HG02759 (cell line): ENCODE data around the gene FFAR3.

Source experiments
- ATAC-seq: cut with Tn5 transposase; IDR thresholded peaks from one replicate; pipeline ENCODE4 v1.9.1; 2021; ENCODE audit warnings: mild to moderate bottlenecking, moderate library complexity; ENCODE audit not compliant: unreplicated experiment

The FFAR3 gene

GRCh38 chr19:35329323-35329722 lies 28.9 kb upstream of the FFAR3 start:
- ATAC-seq: no peak

- peak; percentile 65 for ATAC-seq
Observed at GRCh38 chr19:35330475-35330874, 27.8 kb upstream of the FFAR3 start.

DNA sequence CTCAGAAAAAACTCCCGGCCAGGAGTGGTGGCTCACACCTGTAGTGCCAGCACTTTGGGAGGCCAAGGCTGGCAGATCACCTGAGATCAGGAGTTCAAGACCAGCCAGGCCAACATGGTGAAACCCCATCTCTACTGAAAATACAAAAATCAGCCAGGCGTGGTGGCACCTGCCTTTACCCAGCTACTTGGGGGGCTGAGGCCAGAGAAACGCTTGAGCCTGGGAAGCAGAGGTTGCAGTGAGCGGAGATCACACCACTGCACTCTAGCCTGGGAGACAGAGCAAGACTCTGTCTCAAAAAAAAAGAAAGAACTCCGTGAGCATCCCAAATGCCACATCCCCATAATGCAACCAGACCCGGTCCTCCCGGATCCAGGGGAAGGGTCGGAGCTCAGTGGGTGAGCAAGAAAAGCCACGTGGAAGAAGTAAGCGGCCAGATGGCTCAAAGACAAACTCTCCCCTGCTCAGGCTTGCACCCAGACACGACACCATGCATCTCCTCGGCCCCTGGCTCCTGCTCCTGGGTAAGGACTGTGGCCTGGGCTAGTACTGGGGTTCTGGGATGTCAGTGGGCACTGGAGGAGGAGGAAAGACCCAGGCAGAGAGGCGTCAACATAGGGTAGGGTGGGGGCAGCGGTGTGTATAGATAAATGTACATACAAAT lies 26.6 kb upstream of the FFAR3 start:
- ATAC-seq: no peak

DNA sequence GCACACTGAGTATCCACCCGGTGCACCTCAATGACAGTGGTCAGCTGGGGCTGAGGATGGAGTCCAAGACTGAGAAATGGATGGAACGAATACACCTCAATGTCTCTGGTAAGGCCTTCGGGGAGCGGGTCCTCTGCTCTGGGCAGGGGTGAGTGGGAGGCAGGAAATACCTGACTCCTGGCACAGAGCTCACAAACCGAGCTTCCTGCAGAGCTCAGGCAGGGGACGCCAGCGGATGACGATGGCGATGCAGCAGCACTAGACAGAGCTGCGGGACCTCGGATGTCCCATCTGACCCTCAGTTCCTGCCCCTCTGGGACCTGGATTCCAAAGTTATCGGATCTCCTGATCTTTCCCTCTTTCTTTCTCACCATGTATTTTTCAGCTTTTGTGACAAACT lies 25.4 kb upstream of the FFAR3 start:
- no peak for ATAC-seq

- no peak for ATAC-seq
Observed at GRCh38 chr19:35334144-35334753, 24.0 kb upstream of the FFAR3 start.

GRCh38 chr19:35336166-35336955 lies 21.9 kb upstream of the FFAR3 start:
- no peak for ATAC-seq

- ATAC-seq: no peak
Observed at GRCh38 chr19:35337097-35337983, 20.9 kb upstream of the FFAR3 start.

DNA sequence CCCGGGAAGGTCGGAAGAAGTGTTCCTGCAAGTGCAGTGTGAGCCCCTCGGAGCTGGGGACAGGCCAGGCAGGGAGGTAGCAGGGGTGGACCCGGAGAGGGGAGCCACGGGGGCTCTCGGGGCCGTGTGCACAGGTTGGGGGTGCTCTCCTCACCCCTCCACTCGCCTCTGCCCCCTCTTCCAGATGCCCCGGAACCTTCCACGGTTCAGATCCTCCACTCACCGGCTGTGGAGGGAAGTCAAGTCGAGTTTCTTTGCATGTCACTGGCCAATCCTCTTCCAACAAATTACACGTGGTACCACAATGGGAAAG lies 20.3 kb upstream of the FFAR3 start:
- no peak for ATAC-seq

GRCh38 chr19:35340431-35340830 lies 17.8 kb upstream of the FFAR3 start:
- no peak for ATAC-seq

- ATAC-seq: no peak
Observed at GRCh38 chr19:35341006-35341405, 17.3 kb upstream of the FFAR3 start.

DNA sequence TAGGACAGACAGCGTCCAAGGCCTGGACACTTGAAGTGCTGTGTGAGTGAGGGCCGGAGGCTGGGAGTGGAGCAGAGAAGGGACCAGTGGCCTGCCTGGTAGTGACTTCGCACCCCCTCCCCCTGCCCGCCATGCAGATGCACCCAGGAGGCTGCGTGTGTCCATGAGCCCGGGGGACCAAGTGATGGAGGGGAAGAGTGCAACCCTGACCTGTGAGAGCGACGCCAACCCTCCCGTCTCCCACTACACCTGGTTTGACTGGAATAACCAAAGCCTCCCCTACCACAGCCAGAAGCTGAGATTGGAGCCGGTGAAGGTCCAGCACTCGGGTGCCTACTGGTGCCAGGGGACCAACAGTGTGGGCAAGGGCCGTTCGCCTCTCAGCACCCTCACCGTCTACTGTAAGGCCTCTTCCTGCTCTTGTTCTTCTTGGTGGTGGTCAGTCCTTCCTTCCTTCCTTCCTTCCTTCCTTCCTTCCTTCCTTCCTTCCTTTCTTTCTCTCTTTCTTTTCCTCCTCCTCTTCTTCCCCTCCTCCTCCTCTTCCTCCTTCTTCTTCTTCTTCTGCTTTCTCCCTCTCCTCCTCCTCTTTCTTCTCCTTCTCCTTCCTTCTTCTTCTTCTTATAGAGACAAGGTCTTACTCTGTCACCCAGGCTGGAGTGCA lies 16.6 kb upstream of the FFAR3 start:
- ATAC-seq: no peak

- ATAC-seq: no peak
Observed at GRCh38 chr19:35342430-35342829, 15.8 kb upstream of the FFAR3 start.

- ATAC-seq: no peak
Observed at GRCh38 chr19:35344511-35345031, 13.7 kb upstream of the FFAR3 start.

DNA sequence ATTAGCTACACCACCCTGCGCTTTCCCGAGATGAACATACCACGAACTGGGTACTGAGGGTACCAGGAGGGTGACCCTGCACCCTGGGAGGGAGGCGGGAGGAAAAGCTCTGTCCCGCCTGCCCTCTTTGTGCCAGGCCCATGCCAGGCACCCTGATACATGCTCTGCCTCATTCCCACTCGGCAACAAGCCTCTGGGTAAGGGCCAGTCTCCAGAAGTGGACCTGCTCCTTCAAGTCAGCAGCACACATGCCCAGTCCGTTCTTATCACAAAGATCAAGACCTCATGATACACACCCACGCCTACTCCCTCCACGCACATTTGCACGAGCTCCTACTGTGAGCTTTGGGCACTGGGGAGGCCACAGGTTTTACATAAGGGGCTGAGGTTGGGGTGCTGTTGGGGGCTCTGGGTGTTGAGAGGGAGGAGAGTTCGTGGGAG lies 12.6 kb upstream of the FFAR3 start:
- ATAC-seq: no peak

DNA sequence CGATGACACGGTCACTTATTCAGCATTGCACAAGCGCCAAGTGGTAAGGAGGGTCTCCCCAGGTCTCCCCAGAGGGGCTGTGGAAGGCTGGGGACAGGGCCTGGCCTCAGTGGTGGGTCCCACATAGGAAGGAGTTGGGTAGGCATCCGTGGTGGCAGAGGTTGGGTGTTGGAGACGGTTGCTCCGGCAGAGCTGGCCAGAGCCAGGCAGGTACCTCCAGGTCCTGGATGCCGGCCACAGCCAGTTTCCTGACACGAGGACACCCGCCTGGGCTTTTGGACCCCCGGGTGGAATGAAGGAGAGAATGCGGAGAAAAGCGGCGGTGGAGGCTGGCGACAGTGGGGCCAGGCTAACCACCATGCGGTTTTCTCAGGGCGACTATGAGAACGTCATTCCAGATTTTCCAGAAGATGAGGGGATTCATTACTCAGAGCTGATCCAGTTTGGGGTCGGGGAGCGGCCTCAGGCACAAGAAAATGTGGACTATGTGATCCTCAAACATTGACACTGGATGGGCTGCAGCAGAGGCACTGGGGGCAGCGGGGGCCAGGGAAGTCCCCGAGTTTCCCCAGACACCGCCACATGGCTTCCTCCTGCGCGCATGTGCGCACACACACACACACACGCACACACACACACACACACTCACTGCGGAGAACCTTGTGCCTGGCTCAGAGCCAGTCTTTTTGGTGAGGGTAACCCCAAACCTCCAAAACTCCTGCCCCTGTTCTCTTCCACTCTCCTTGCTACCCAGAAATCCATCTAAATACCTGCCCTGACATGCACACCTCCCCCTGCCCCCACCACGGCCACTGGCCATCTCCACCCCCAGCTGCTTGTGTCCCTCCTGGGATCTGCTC lies 11.8 kb upstream of the FFAR3 start:
- ATAC-seq: peak; percentile 35

DNA sequence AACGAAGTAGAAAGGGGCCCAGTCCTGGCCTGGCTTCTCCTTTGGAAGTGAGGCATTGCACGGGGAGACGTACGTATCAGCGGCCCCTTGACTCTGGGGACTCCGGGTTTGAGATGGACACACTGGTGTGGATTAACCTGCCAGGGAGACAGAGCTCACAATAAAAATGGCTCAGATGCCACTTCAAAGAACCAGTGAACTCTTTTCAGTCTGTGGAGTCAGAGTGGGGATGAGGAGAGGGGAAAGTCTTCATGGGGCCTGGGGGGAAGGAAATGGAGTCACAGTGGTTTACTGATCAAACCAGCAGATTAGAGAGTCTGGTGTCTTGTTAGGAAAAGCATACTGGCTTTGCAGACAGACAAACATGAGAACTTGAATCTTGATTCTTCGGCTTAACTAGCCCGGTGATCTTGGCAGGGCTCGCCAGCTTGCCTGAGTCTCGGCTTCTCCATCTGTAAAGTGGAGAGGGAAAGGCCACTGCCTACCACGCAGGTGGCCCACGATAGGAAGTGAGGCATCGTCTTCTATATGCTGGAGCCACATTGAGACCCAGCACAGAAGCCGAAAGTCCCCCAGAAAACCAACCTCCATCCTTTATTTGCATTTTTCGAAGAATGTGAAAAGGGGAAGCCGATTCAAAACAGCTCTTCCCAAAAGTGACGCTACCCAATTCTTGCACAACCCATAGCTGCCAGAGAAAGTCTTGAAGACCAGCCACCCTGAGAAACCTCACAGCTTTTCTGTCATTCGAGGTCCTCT lies 10.9 kb upstream of the FFAR3 start, which contains the start of gene FFAR1:
TSS of gene FFAR1 (plus strand) at position 732 of the 759 bp plus-strand sequence. CDS start 3,650 bp downstream, outside the sequence.
- peak; percentile 61 for ATAC-seq

DNA sequence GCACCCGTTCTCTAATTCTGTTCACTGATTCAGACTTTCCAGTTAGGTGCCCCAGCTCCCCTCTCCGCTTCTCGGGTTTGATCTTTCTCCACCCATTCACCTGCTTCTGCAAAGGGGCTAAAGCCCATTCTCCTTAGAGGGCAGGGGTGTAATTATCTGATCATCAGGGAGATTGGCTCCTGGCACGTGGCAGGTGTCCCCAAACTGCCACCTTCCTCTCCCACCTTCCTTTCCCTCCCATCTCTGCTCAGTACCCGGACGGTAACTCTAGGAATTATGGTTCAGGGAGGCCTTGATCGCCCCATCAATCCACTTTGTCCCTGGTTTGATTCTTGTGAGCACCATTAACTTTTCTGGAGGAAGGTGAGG lies 10.3 kb upstream of the FFAR3 start:
- no peak for ATAC-seq

- ATAC-seq: no peak
Observed at GRCh38 chr19:35348911-35349611, 9.2 kb upstream of the FFAR3 start.
